Smooth muscle cell of the brain vasculature (primary cell): ENCODE results near the gene RAD51AP2.
"Not testable (repeated sequence)": the region's sequence is repeated elsewhere in the genome, so short reads cannot be mapped to it uniquely, and the experiment has no call there.

ENCODE experiments used
- DNase-seq: peaks from one replicate; pipeline ENCODE4 v3.0.0-alpha.2; 2012; ENCODE audit warnings: low read depth, low spot score

The RAD51AP2 gene

DNA sequence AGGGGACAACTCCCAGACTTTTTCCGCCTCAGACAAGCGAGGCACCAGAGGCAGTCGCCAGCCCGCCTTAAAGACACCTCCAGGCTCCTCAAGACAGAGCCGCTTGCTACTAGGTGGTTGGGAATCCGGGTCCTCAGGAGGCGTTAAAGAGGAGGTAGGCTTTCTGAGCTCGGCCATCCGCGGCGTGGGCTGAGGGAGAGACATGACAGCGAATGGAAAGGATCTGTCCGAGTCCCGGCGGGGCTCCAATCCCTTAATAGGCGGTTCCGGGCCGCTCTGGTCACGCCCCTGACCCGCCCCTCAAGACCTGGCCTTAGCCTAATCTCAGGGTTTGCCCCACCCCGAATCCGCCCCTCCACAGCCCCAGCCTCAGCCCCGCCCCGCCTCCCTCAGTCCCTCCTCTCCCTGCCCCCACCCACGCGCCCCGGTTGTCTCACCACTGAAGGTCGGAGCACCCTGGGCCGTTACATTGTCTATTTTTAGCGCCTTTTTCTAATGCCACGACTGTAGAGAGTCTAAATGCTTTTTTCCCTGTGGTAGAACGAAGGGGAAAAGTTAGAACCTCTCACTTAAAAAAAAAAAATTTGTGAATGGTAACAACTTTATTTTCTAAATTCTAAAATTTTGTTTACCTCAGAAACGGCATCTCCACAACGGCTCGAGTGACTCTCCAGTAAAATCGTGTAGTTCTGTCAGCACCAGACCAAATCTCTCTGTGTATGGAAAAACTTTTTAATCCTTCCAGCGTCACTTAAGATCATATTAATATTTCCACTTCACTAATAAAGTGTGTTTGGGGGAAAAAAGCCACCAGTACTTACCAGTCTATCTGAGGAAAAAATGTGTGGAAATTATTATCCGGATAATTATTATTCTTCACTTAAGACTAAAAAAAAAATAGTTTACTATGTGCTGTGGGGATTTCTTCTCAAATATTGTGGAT lies at the start of gene RAD51AP2:
TSS of gene RAD51AP2 (minus strand) at position 229 of the 943 bp plus-strand sequence. CDS start at position 204, 25 bp downstream.
- DNase-seq: peak; percentile 60

GRCh38 chr2:17565726-17566125 lies 47.5 kb upstream of the RAD51AP2 start:
- not testable (repeated sequence) for DNase-seq

DNA sequence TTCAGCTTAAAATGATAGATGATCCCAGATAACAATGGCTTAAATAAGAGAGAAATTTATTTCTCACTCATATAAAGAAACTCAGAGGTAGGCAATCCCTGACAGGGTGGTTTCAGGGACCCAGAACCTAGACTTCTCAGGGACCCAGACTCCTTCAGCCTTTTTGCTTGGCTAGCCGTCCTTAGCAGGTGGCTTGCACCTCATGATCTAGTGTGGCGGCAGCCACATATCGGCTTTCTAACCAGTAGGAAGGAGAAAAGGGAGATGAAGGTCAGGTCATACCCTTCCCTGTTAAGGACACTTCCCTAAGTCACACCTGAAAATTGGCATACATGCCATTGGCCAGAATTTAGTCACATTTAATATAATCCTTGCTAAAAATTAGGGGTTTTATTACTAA lies 40.6 kb upstream of the RAD51AP2 start:
- DNase-seq: no peak

DNA sequence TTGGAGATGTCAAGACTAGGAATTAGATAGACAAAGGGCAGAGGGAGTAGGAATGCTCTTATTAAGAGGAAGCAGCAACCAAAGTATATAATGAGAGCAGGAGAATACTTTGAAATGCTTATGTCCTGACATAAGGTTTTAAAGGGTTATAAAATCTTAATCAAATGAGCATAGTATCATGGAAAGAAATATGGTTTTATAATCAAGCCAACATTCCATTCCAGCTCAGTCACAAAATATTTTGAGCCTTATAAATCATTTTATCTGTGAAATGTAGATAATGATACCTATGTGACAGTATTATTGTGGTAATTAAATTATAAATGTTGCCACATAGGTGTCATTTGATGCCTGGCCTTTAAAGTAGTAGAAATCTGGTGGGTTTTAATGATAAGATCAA lies 39.8 kb upstream of the RAD51AP2 start:
- DNase-seq: no peak

DNA sequence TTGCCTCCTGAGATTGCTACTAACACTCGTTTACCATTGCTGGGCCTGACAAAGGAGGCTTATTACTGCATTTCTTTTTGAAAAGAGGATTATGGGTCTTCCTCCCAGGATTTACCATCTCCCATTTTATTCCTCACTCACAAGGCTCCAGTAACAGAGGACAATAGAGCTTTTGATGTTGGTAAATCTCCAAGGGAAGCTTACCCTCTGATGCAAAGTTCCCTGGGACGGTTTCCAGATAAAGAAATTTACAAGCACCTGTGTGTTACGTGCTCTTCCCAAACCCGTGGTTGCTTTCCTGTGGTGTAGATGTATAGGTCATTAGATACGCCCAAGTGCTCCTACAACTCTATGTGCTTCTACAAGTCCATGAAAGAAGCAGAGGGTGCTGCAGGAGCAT lies 39.4 kb upstream of the RAD51AP2 start:
- no peak for DNase-seq

GRCh38 chr2:17555150-17555549 lies 36.9 kb upstream of the RAD51AP2 start:
- DNase-seq: no peak

DNA sequence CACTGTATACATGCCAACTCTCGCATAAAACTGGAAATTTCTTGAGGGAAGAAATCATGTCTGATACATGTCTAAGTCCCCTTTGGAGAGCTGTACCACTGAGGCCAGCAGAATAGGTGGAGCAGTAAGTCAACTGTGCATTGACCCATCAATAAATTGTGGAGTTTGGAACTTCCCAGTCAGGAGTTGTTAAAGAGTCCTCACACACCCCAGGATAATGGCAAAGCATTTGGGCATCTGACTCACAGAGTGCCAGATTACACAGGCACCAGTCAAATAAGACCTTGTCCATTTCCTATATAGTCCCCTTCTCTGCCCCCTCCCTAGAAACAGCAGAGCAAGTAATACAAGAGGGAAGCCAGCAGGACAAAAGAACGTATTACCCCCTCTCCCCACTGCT lies 32.7 kb upstream of the RAD51AP2 start:
- DNase-seq: no peak

DNA sequence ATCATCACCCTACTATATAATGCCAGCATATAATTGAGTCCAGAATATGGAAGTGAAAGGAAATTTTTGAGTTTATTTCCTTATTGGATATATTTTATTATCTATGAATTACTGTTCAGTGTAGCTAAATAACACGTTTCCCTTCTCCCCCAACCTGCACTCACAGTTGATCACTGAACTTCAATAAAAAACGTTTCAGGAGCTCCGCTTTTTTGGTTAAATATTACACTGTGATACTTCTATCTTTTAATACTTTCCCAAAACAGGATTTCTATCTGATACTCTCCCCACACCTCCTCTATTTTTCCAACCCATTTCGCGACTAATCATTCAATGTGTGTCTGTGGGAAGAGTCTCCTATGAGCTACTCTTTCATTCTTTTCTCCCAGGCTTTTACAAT lies 29.5 kb upstream of the RAD51AP2 start:
- no peak for DNase-seq

GRCh38 chr2:17547237-17547636 lies 29.0 kb upstream of the RAD51AP2 start:
- no peak for DNase-seq

DNA sequence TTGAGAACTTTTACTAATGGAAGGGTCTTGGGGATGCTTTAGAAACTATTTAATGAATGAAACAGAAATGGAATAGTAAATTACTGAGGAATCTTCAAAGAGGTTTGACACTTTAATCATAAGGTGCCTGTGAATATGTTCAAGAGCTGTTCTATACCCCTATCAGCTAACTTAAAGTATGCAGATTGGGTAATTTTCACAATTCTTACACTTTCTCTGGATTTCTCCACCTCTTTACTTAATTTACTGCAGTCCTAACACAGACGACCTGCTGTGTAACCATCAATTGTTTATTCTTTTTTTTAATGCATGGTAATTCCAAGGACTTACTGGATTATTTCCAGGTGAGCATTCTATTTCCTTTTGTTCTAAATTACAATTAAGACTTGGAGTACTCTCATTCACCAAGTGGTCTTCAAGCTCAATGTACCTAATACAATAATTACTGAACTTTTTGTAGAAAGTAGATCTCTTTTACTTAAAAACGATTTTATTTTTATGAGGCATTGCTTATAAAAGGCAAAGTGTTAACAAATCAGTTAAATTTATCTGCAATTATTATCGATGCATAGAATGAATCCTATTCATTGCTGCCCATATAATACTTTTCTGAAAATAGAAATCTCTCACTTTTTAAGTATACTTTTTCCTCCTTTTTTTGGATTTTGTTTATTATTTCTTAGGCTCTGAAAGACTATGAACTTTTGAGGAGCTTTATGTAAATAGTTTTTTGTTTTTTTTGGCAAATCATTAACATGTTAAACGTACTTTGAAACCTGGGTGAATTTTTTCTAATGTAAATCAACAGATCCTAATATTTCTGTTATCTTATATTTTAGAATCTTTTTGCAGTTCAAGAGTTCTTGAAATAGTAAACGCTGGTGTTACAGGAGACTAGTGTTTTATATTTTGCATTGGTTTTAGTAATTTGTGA lies 27.7 kb upstream of the RAD51AP2 start:
- no peak for DNase-seq

DNA sequence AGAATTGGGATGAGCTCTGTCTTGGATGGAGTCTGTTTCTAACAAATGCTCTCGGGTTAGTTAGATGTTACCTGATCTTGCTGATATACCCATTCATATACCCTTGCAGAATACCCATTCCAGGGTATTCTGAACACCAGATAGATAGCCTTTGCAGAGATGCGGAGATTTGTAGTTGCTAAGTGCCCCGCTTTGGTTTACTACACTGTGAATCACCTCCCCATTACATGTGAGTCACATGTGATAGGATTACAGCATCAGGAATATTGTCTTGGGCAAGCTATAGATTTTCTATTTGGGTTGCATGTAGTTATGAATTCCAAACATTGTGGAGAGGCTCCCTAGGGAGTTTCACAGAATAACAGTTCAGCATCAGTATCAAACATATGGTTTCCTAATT lies 26.0 kb upstream of the RAD51AP2 start:
- no peak for DNase-seq

DNA sequence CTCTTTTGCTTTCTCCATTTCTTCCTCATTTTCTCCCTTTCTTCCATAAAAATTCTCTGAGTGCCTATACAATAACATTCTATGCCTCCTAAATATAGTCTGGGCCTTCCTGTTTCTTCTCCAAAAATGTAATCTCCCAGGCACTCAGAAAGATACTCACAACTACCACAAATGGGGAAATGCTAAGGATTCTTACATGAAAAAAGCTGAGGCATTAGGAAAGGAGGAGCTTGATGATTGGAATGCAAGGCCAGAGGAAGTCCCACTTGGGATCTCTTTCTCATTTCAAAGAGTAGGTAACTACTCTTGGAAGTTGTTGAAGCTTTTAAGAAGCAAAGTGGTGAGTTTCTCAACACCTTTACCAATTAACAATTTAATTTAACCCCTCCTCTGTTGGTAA lies 25.6 kb upstream of the RAD51AP2 start:
- no peak for DNase-seq

DNA sequence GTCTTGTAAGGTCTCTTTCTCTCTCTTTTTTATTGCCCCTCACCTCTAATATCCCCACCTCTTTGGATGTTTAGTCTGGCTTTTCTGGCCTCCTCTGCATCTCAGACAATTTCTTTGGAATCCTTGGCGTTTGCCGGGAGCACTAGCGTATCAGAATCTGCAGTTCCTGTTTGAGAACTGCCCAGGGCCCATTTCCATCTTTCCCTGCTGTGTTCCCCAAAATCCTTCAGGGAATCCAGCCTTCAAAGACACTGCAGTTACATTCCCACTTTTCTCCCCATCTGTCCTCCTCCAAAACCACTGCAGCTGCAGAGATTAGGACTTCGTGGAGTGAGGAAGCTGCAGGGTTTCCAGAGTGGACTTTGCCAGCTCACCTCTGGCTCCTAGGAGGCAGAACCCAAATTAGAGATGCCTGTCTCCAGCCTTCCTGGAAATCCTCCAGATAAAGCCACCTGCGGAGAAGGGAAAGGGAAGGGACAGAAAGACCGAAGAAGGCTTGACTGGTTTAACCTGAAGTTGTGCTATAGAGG lies 25.0 kb upstream of the RAD51AP2 start:
- no peak for DNase-seq

DNA sequence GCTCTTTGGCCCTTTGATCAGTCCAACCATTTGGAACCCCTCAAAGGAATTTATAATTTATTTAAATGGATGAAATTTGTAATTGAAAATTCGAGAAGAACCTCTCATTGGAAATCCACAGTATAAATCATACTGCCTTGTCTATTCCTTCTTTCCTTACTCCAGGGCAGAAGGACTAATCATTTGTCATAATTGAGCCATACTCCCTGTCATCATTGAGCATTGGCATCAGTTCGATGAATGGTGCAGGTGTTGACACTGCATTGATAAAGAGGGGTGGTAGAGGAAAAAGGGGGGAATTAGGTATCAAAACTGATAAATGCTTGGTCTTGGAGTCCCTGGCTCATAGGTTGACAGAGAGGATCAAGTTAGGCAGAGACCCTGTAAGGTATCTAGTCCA lies 24.2 kb upstream of the RAD51AP2 start:
- no peak for DNase-seq

GRCh38 chr2:17541531-17541950 lies 23.3 kb upstream of the RAD51AP2 start:
- no peak for DNase-seq

GRCh38 chr2:17540813-17541530 lies 22.7 kb upstream of the RAD51AP2 start:
- no peak for DNase-seq

DNA sequence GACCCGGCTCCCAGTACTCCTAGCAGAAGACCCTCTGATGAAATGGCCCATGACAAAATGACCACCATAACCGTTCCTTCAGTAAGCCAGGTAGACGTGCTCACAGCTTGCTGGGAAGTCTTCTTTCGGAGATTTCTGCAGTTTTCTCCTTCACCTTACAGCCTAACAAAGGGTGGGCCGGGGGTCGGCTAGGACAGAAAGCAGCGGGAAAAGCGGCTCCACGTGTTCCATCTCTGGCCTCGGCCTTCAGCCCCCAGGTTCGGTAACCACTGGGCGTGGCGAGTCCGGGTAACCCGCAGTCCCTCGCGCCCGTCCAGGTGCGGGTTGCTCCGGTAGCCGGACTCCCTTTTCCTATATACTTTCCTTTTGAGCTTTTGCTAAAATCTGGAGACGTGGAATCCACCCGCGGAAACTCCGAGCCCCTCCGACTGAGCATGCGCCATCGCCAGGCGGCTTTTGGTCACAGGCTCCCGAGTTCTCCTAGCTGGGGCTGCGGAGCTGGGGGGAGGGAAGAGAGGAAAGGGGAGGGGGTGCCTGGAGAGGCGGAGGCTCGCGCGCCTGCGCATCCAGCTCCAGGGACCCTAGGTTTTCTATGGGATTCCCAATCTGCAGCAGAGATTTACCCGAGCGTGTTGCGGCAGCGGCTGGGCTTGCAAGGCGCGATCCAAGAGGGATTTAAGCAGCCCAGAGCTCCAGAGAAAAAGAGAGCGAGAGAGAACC lies 22.0 kb upstream of the RAD51AP2 start, which contains the start of gene VSNL1:
TSS of gene VSNL1 (plus strand) at position 604 of the 720 bp plus-strand sequence. CDS start 51,379 bp downstream, outside the sequence.
- DNase-seq: peak; percentile 75

- DNase-seq: no peak
These were observed 21.4 kb upstream of the RAD51AP2 start for GRCh38 chr2:17539611-17540092.

- no peak for DNase-seq
These were observed 20.8 kb upstream of the RAD51AP2 start for GRCh38 chr2:17538844-17539554.
